Keratinocyte (primary cell): ENCODE results near the gene NT5DC1. TPM values are rescaled to one million over a fixed set of nuclear protein-coding genes. Genes with fewer than 3 reads are reported as not detected.

Experiments
- DNase-seq: peaks from one replicate; pipeline ENCODE4 v3.0.0-alpha.2; 2011; ENCODE audit warnings: low read depth, missing footprints, low spot score
- FAIRE-seq: peaks from 2 replicates; lab custom pipeline; 2011; peaks lifted over from hg19 to GRCh38; lab: Jason Lieb, UNC
- H2AFZ ChIP-seq: 2 replicates; pipeline ENCODE4 v1.6.0; 2012; ENCODE audit warnings: low read length, control low read depth, inconsistent platforms; ENCODE audit not compliant: control insufficient read depth
- H3K27ac ChIP-seq: 2 replicates; pipeline ENCODE4 v1.5.1; 2011; ENCODE audit warnings: low read length; ENCODE audit not compliant: control insufficient read depth, insufficient read depth
- H3K27me3 ChIP-seq: 3 replicates; pipeline ENCODE4 v1.6.0; 2011; ENCODE audit warnings: low read length; ENCODE audit not compliant: control insufficient read depth, insufficient read depth; ENCODE audit errors: extremely low read depth
- H3K36me3 ChIP-seq, 2 experiments: 2 replicates in 1 of 2; 3 replicates in 1 of 2; pipeline ENCODE4 v1.5.1; 2011; ENCODE audit warnings: low read length in 2 of 2, mild to moderate bottlenecking in 1 of 2; ENCODE audit not compliant: control insufficient read depth in 2 of 2, insufficient read depth in 2 of 2; ENCODE audit errors: extremely low read depth in 1 of 2
- H3K4me1 ChIP-seq: 3 replicates; pipeline ENCODE4 v1.5.1; 2011; ENCODE audit warnings: low read length; ENCODE audit not compliant: control insufficient read depth, insufficient read depth; ENCODE audit errors: extremely low read depth
- H3K4me2 ChIP-seq: 3 replicates; pipeline ENCODE4 v1.6.0; 2011; ENCODE audit warnings: low read depth, low read length; ENCODE audit not compliant: control insufficient read depth, insufficient read depth; ENCODE audit errors: extremely low read depth
- H3K4me3 ChIP-seq, 3 experiments: fragments of 200-600 bp in 1 of 3; sonication (generic) in 1 of 3; 2 replicates in 2 of 3; 3 replicates in 1 of 3; pipeline ENCODE4 v1.5.1; 2011 to 2016; ENCODE audit warnings: low read length in 3 of 3, mild to moderate bottlenecking in 3 of 3, control low read depth in 2 of 3, inconsistent platforms in 1 of 3, low read depth in 1 of 3, mixed read lengths in 1 of 3, mixed run types in 1 of 3, moderate library complexity in 1 of 3; ENCODE audit not compliant: control insufficient read depth in 2 of 3, insufficient read depth in 2 of 3; ENCODE audit errors: extremely low read depth in 1 of 3
- H3K79me2 ChIP-seq: 2 replicates; pipeline ENCODE4 v1.6.0; 2012; ENCODE audit warnings: low read length; ENCODE audit not compliant: control insufficient read depth, insufficient read depth
- H3K9ac ChIP-seq: 3 replicates; pipeline ENCODE4 v1.6.0; 2011; ENCODE audit warnings: low read length; ENCODE audit not compliant: control insufficient read depth, insufficient read depth; ENCODE audit errors: extremely low read depth
- H3K9me1 ChIP-seq: 3 replicates; pipeline ENCODE4 v1.6.0; 2011; ENCODE audit warnings: low read length; ENCODE audit not compliant: control insufficient read depth, insufficient read depth; ENCODE audit errors: extremely low read depth
- H3K9me3 ChIP-seq: 2 replicates; pipeline ENCODE4 v1.5.1; 2012; ENCODE audit warnings: low read depth, low read length; ENCODE audit not compliant: control insufficient read depth
- H4K20me1 ChIP-seq: 3 replicates; pipeline ENCODE4 v1.6.0; 2011; ENCODE audit warnings: low read length; ENCODE audit not compliant: control insufficient read depth, insufficient read depth; ENCODE audit errors: extremely low read depth
- CTCF ChIP-seq, 3 experiments: IDR thresholded peaks in 1 of 3; conservative IDR thresholded peaks in 1 of 3; optimal IDR thresholded peaks in 1 of 3; 2 replicates in 2 of 3; 3 replicates in 1 of 3; pipeline versions ENCODE3 to v1.5.1; 2011; ENCODE audit warnings: low read length in 3 of 3, mild to moderate bottlenecking in 3 of 3, moderate library complexity in 2 of 3, control low read depth in 1 of 3, inconsistent platforms in 1 of 3; ENCODE audit not compliant: insufficient read depth in 2 of 3; ENCODE audit errors: extremely low read depth in 1 of 3
- EZH2 ChIP-seq: IDR thresholded peaks from one replicate; pipeline ENCODE4 v1.6.1; 2012; ENCODE audit warnings: inconsistent platforms, mild to moderate bottlenecking, low read length, moderate library complexity
- dilution Hi-C: fragments of 300-500 bp; cut with MboI; formaldehyde crosslinking; loops from one replicate; pipeline ENCODE4 v1.7.0; 2020; ENCODE audit warnings: low sequenced_read_pairs; ENCODE audit not compliant: extremely low pct_ligation_motif_present
- polyA plus RNA-seq, 5 experiments: library from polyadenylated mRNA; depleted of rRNA in 3 of 5; stranded (reverse) in 3 of 5; stranded (forward) in 1 of 5; unstranded in 1 of 5; fragments of >200 nt; gene quantifications; 1 replicate in 1 of 5; 2 replicates in 3 of 5; 3 replicates in 1 of 5; pipeline versions ENCODE4 v1.2.1 to v1.2.3, GENCODE V29; 2011 to 2012; ENCODE audit warnings: missing spikeins in 2 of 5, low read depth in 1 of 5, low replicate concordance in 1 of 5

The NT5DC1 gene
- polyA plus RNA-seq, 1 donor (not counting 4 experiments of a cell fraction or from before 2014, with no cell fraction given), result 31.2 TPM

DNA sequence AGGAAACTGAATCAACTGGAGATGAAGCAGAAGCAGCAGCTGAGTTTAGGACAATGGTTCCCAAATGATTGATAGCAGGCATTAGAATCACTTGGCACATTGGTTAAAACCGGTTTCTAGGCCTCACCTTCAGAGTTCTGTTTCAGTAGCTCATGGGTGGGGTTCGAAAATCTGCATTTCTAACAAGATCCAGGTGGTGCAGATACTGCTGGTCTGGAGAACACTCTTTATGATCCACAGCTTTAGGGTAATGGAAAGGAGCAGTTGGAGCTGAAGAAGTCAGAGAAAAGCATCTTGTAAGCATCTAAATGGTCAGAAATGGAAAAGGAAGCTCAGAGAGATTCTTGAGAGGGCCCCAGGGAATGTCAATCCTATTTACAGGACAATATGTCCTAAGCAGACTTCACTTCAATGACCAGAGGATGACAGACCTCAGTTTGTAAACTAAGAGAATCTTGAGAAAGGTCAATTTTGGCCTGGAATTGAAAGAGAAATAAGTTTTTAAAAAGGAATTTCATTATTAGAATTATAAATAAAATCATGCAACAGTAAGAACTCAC, 170.6 kb downstream of the NT5DC1 start:
- no peak for FAIRE-seq

GRCh38 chr6:116277124-116277523, 176.5 kb downstream of the NT5DC1 start:
- Histone ChIP-seq H3K9me1 (no peaks in the 10 kb centered on the region), H3K79me2 (peaks cover 49% of the 10 kb centered on the region), H3K4me1 (peaks cover 15% of the 10 kb centered on the region), H3K4me2 (peak overlapping the region; percentile 83), H3K27ac (peak overlapping the region; percentile 3), H3K27me3 (no peaks in the 10 kb centered on the region), H3K4me3 (peak overlapping the region; percentile 71 to 96 (median 93)), H3K36me3 (peaks cover 3 to 7% of the 10 kb centered on the region in 2 experiments), H4K20me1 (peaks cover 3% of the 10 kb centered on the region), H2AFZ (no peak overlapping the region), H3K9me3 (no peaks in the 10 kb centered on the region), H3K9ac (peak overlapping the region; percentile 43)
- dilution Hi-C loops, result no loop called here
- TF ChIP-seq EZH2, result no peak
- TF ChIP-seq CTCF (optimal IDR thresholded peaks at IDR 0.05 in 1 of 3, IDR thresholded peaks at IDR 0.05 in 1 of 3, conservative IDR thresholded peaks at IDR 0.05 in 1 of 3; ENCODE audit: extremely low read depth in 1 of 3, insufficient read depth in 2 of 3, low read length in 3 of 3), result no peak
- DNase-seq, result no peak
- no peak for FAIRE-seq

More for the DNA sequence above, 170.6 kb downstream of the NT5DC1 start:
- Histone ChIP-seq H3K27ac (no peak overlapping the region), H4K20me1 (no peaks in the 10 kb centered on the region), H3K79me2 (peaks cover 16% of the 10 kb centered on the region), H3K36me3 (peaks cover 0 to 2% of the 10 kb centered on the region in 2 experiments), H3K9me1 (no peaks in the 10 kb centered on the region), H3K27me3 (no peaks in the 10 kb centered on the region), H2AFZ (no peak overlapping the region), H3K4me1 (peaks cover 3% of the 10 kb centered on the region), H3K9me3 (no peaks in the 10 kb centered on the region), H3K9ac (no peak overlapping the region), H3K4me2 (no peak overlapping the region), H3K4me3 (no peak overlapping the region)
- DNase-seq, result no peak
- no peak for TF ChIP-seq CTCF (optimal IDR thresholded peaks at IDR 0.05 in 1 of 3, IDR thresholded peaks at IDR 0.05 in 1 of 3, conservative IDR thresholded peaks at IDR 0.05 in 1 of 3; ENCODE audit: extremely low read depth in 1 of 3, insufficient read depth in 2 of 3, low read length in 3 of 3)
- no peak for TF ChIP-seq EZH2
- dilution Hi-C loops, result no loop called here
